ENCODE data around the gene BSND.

DNA sequence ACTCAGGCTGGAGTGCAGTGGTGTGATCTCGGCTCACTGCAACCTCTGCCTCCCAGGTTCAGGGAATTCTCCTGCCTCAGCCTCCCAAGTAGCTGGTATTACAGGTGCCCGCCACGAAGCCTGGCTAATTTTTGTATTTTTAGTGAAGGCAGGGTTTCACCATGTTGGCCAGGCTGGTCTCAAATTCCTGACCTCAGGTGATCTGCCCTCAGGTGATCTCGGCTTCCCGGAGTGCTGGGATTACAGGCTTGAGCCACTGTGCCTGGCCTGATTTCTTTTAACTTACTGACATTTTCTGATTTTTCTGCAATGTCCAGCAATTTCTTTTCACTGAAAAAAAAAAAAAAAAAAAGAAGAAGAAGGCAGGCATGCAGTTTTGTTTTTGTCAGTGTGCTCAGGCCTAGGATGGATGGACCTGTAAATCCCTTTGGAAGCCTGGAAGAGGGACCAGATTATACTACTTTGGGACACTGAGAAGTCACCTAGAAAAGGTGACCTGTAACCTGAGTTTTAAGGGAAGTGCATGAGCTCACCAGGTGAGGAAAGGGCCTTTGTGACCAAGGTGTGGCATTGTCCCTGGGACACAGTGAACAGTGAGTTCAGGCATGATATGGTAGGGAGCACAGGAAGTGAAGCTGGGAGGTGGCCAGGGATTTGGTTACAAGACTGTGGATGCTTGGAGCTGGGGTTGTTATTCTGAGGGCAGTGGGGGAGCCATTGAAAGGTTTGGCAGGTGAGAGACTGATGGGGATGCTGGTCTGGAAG is 21.0 kb upstream of the BSND start:
- TF ChIP-seq, protein P1, sequence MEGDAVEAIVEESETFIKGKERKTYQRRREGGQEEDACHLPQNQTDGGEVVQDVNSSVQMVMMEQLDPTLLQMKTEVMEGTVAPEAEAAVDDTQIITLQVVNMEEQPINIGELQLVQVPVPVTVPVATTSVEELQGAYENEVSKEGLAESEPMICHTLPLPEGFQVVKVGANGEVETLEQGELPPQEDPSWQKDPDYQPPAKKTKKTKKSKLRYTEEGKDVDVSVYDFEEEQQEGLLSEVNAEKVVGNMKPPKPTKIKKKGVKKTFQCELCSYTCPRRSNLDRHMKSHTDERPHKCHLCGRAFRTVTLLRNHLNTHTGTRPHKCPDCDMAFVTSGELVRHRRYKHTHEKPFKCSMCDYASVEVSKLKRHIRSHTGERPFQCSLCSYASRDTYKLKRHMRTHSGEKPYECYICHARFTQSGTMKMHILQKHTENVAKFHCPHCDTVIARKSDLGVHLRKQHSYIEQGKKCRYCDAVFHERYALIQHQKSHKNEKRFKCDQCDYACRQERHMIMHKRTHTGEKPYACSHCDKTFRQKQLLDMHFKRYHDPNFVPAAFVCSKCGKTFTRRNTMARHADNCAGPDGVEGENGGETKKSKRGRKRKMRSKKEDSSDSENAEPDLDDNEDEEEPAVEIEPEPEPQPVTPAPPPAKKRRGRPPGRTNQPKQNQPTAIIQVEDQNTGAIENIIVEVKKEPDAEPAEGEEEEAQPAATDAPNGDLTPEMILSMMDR (IDR thresholded peaks at IDR 0.05 in 4 of 5, conservative IDR thresholded peaks at IDR 0.05 in 1 of 5) = no peak
- TF ChIP-seq POLR2A (IDR thresholded peaks at IDR 0.05) = no peak

Measured in gastrocnemius medialis (tissue), 4 donors.